SU-DHL-6 (cell line): ENCODE measurements around the gene ALG11.

Experiments
- H2AFZ ChIP-seq: fragments of 200-600 bp; sonication (generic); 2 replicates; pipeline ENCODE4 v1.6.1; 2014; ENCODE audit warnings: low read depth, mild to moderate bottlenecking, moderate library complexity, mixed read lengths, antibody characterized with exemption, low read length; ENCODE audit not compliant: severe bottlenecking
- H3F3A ChIP-seq: fragments of 200-600 bp; shearing (Covaris generic); 2 replicates; pipeline ENCODE4 v1.6.0; 2016; ENCODE audit warnings: antibody characterized with exemption, mild to moderate bottlenecking; ENCODE audit not compliant: insufficient read depth
- H3K27ac ChIP-seq: fragments of 200-600 bp; sonication (generic); 2 replicates; pipeline ENCODE4 v1.5.1; 2016; ENCODE audit warnings: low read depth, mild to moderate bottlenecking, low read length, moderate library complexity, mixed read lengths
- H3K27me3 ChIP-seq: fragments of 200-600 bp; sonication (generic), shearing (Covaris generic); 2 replicates; pipeline ENCODE4 v1.6.0; 2014; ENCODE audit warnings: mild to moderate bottlenecking, low read length
- H3K36me3 ChIP-seq: fragments of 200-600 bp; sonication (generic); 2 replicates; pipeline ENCODE4 v1.6.1; 2014; ENCODE audit warnings: mild to moderate bottlenecking, low read length, mixed read lengths
- H3K4me2 ChIP-seq: fragments of 300-600, 200-600 bp; shearing (Covaris generic), sonication (generic); 2 replicates; pipeline ENCODE4 v1.6.0; 2014; ENCODE audit warnings: low read length, low read depth, mild to moderate bottlenecking; ENCODE audit not compliant: poor library complexity, severe bottlenecking
- H3K4me3 ChIP-seq: fragments of 200-600 bp; sonication (generic); 2 replicates; pipeline ENCODE4 v1.5.1; 2014; ENCODE audit warnings: antibody characterized with exemption, low read length, mild to moderate bottlenecking, mixed read lengths; ENCODE audit not compliant: insufficient read depth, poor library complexity, severe bottlenecking
- H3K79me2 ChIP-seq: fragments of 200-600 bp; sonication (generic); 2 replicates; pipeline ENCODE4 v1.6.1; 2014; ENCODE audit warnings: mild to moderate bottlenecking, low read length, moderate library complexity; ENCODE audit not compliant: insufficient read depth
- H3K9ac ChIP-seq: fragments of 200-600 bp; sonication (generic); 2 replicates; pipeline ENCODE4 v1.7.0; 2014; ENCODE audit warnings: mild to moderate bottlenecking, low read length
- H3K9me2 ChIP-seq: fragments of 200-600 bp; sonication (generic); replicated peaks from 2 replicates; pipeline ENCODE4 v1.6.1; 2014; ENCODE audit warnings: low read length; ENCODE audit not compliant: insufficient read depth
- H3K9me3 ChIP-seq: fragments of 200-600 bp; sonication (generic); 2 replicates; pipeline ENCODE4 v1.6.1; 2014; ENCODE audit warnings: low read length, mixed read lengths; ENCODE audit not compliant: insufficient read depth
- H4K20me1 ChIP-seq: fragments of 200-600 bp; sonication (generic); 2 replicates; pipeline ENCODE4 v1.6.1; 2014; ENCODE audit warnings: low read depth, mild to moderate bottlenecking, antibody characterized with exemption, low read length, moderate library complexity, mixed read lengths
- CTCF ChIP-seq: fragments of 200-600 bp; sonication (generic); IDR thresholded peaks from one replicate; pipeline ENCODE4 v1.5.1; 2017; ENCODE audit warnings: antibody characterized with exemption, mild to moderate bottlenecking, low read length, moderate library complexity; ENCODE audit not compliant: insufficient read depth, poor library complexity, severe bottlenecking
- EZH2phosphoT487 ChIP-seq: fragments of 200-600 bp; sonication (generic), shearing (Covaris generic); conservative IDR thresholded peaks from 2 replicates; pipeline ENCODE4 v1.6.1; 2018; ENCODE audit warnings: mild to moderate bottlenecking, antibody characterized with exemption, low read length, moderate library complexity, mixed read lengths

Gene ALG11

DNA sequence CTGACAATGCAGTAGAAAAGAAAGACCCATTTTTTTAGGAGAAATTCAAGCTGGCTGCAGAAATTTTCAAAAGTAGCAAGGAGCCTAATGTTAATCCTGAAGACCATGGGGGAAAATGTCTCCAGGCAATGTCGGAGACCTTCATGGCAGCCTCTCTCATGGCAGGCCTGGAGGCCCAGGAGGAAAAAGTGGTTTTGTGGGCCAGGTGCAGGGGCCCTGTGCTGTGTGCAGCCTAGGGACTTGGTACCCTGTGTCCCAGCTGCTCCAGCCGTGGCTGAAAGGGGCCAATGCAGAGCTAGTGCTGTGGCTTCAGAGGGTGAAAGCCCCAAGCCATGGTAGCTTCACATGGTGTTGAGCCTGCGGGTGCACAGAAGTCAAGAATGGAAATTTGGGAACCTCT is 4.1 kb downstream of the ALG11 start:
- H4K20me1 ChIP-seq, result no peaks in the 10 kb centered on the region
- no peaks in the 10 kb centered on the region; the same call in 1 of the 2 replicates for H3K36me3 ChIP-seq
- no peak overlapping the region for H3K9ac ChIP-seq
- H3K27ac ChIP-seq, result no peak overlapping the region
- H3K9me2 ChIP-seq, result no peaks in the 10 kb centered on the region
- peaks cover 60% of the 10 kb centered on the region for H3K79me2 ChIP-seq
- H3K9me3 ChIP-seq, result no peaks in the 10 kb centered on the region
- no peaks in the 10 kb centered on the region for H3F3A ChIP-seq
- H3K4me3 ChIP-seq, result no peak overlapping the region
- no peak overlapping the region for H3K4me2 ChIP-seq
- no peak overlapping the region for H2AFZ ChIP-seq
- TF ChIP-seq CTCF (no peak), EZH2phosphoT487 (no peak)
- no peaks in the 10 kb centered on the region for H3K27me3 ChIP-seq

- Histone ChIP-seq H3K9me3 (no peaks in the 10 kb centered on the region), H3K9me2 (no peaks in the 10 kb centered on the region), H3K27me3 (no peaks in the 10 kb centered on the region), H3K4me2 (no peak overlapping the region), H3F3A (no peaks in the 10 kb centered on the region), H3K27ac (no peak overlapping the region), H4K20me1 (no peaks in the 10 kb centered on the region), H3K4me3 (no peak overlapping the region), H3K9ac (no peak overlapping the region), H2AFZ (no peak overlapping the region), H3K79me2 (peaks cover 32% of the 10 kb centered on the region), H3K36me3 (peaks cover 6% of the 10 kb centered on the region; the same call in 1 of the 2 replicates)
- TF ChIP-seq EZH2phosphoT487 (no peak), CTCF (no peak)
These were observed 8.0 kb downstream of the ALG11 start for GRCh38 chr13:52020191-52020590.

GRCh38 chr13:52022356-52022755 is 10.2 kb downstream of the ALG11 start:
- Histone ChIP-seq H3K36me3 (peaks cover 6% of the 10 kb centered on the region; the same call in 1 of the 2 replicates), H3K27me3 (no peaks in the 10 kb centered on the region)
- TF ChIP-seq EZH2phosphoT487 (no peak), CTCF (no peak)

More at GRCh38 chr13:52022356-52022755, 10.2 kb downstream of the ALG11 start:
- Histone ChIP-seq H3K27ac (no peak overlapping the region), H4K20me1 (no peaks in the 10 kb centered on the region), H3K9me3 (no peaks in the 10 kb centered on the region), H3K4me3 (no peak overlapping the region), H2AFZ (no peak overlapping the region), H3K4me2 (no peak overlapping the region), H3K79me2 (peaks cover 21% of the 10 kb centered on the region), H3F3A (no peaks in the 10 kb centered on the region), H3K9ac (no peak overlapping the region), H3K9me2 (no peaks in the 10 kb centered on the region)
